Measurements from ENCODE around the gene SLC25A43.
"Not testable (repeated sequence)": the region's sequence is repeated elsewhere in the genome, so short reads cannot be mapped to it uniquely, and the experiment has no call there.

SLC25A43 gene

DNA sequence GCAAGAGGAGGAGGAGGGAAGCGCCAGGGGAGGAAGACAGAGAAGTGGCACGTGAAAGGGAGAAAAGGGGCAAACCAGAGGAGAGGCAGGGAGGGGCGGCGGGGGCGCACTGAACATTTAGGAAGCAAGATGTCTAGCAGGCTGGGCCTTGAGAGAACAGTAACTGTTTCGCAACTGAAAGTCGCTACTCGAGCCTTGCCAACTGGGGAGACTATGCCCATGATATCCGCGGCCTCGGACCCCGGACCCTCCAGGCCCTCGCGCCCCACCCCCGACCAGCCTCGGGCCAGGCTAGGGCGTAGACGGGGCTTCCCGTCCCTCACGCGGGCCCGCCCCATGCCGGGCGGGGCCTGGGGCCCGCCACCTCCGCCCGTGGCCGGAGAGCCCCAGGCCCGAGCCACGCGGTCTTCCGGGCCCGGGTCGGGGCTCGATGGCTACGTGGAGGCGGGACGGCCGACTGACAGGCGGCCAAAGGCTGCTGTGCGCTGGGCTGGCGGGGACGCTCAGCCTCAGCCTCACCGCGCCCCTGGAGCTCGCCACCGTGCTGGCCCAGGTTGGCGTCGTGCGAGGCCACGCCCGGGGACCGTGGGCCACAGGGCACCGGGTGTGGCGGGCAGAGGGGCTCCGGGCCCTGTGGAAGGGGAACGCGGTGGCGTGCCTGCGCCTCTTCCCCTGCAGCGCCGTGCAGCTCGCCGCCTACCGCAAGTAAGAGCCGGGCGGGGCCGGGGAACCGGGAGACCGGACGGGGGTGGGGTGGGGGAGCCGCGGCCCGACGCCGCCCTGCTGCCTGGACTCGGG, at the start of gene SLC25A43:
SLC25A43 (plus strand) TSS at position 363 of the 798 bp plus-strand sequence; CDS start at position 431, 68 bp downstream.
- no peak for DNase-seq (ENCODE audit: low read depth)

DNA sequence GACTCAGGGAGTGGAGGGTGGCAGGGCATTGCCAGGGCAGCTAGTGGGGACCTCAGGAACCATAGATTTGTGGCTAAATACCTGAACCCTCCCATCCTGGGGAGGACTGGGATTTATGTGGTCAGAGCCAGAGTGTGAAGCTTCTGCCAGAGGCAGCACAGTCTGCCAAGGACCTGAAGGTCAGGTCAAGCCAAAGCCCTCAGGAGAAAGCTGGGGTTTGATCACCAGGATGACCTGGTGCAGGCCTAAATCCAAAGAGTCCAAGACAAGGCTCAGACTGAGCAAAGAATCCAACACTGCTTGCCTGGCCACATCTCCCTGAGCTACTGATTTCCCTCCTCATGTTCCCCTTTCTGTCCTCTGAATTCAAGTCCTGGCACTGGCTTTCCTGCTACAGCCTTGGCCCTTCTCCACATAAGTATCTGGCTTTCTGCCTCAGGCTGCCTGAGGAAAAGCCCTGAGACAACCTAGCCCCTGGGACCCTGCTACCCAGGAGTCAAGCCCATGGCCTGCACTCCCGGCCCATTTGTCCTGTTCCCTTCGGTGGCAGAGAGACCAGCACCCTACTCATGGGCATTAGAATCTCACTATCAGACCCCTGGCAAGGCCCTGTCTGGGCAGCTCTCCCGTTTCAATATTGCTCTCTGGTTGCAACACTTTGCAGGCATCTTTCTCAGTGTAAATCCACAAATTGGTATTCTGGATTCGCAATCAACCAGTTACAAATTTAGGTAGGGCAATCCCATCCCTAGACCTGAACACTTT, 39.3 kb upstream of the SLC25A43 start:
- DNase-seq (ENCODE audit: low read depth), result no peak

- DNase-seq (ENCODE audit: low read depth), result not testable (repeated sequence)
Observed at GRCh38 chrX:119361451-119361850, 37.7 kb upstream of the SLC25A43 start.

GRCh38 chrX:119362074-119362473, 37.1 kb upstream of the SLC25A43 start:
- not testable (repeated sequence) for DNase-seq (ENCODE audit: low read depth)

- no peak for DNase-seq (ENCODE audit: low read depth)
Observed at GRCh38 chrX:119363391-119363790, 35.7 kb upstream of the SLC25A43 start.

DNA sequence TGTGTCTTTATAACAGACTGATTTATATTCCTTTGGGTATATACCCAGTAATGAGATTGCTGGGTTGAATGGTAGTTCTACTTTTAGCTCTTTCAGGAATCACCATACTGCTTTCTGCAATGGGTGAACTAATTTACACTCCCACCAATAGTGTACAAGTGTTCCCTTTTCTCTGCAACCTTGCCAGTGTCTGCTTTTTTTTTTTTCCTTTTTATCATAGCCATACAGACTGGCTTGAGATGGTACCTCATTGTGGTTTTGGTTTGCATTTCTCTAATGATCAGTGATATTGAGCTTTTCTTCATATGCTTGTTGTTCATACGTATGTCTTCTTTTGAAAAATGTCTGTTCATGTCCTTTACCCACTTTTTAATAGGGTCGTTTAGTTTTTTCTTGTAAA, 27.3 kb upstream of the SLC25A43 start:
- DNase-seq (ENCODE audit: low read depth), result not testable (repeated sequence)

- no peak for DNase-seq (ENCODE audit: low read depth)
Observed at GRCh38 chrX:119374736-119375135, 24.4 kb upstream of the SLC25A43 start.

- DNase-seq (ENCODE audit: low read depth), result no peak
Observed at GRCh38 chrX:119375561-119375960, 23.6 kb upstream of the SLC25A43 start.

- no peak for DNase-seq (ENCODE audit: low read depth)
Observed at GRCh38 chrX:119376312-119376711, 22.8 kb upstream of the SLC25A43 start.

DNA sequence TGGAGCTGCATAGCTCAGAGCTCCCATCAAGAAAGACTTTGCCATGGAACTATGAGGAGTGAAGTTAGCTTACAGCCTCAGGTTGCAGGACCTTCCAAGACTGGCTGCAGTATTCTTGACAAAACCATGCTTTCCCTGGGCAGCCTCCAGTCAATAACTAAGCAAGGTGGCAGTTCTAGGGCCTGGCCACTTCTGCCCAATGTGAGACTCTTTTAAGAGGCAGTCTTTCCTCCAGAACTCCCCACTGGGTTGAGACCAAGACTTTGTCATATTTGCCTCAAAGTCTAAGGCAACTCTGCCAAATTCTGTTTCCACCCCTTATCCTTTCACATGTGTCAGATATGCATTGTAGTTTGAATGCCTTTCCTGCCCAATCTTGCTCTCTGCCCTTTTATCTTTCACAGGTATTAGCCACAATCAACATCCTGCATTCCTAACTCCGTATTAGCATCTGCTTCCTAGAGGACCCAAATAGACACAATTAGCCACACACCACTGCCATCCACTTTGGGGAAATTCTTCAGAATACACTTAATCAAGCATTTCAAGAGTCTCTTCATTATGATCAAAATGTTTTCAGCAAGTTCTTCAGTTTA, 17.7 kb upstream of the SLC25A43 start:
- DNase-seq (ENCODE audit: low read depth), result no peak

GRCh38 chrX:119382606-119383005, 16.5 kb upstream of the SLC25A43 start:
- no peak for DNase-seq (ENCODE audit: low read depth)

- DNase-seq (ENCODE audit: low read depth), result not testable (repeated sequence)
Observed at GRCh38 chrX:119386685-119387084, 12.5 kb upstream of the SLC25A43 start.

DNA sequence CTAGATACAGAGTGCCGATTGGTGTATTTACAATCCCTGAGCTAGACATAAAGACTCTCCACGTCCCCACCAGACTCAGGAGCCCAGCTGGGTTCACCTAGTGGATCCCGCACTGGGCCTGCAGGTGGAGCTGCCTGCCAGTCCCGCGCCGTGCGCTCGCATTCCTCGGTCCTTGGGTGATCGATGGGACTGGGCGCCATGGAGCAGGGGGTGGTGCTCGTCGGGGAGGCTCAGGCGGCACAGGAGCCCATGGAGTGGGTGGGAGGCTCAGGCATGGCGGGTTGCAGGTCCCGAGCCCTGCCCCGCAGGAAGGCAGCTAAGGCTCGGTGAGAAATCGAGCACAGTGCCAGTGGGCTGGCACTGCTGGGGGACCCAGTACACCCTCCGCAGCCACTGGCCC, 11.7 kb upstream of the SLC25A43 start:
- not testable (repeated sequence) for DNase-seq (ENCODE audit: low read depth)

GRCh38 chrX:119389214-119389613, 9.9 kb upstream of the SLC25A43 start:
- no peak for DNase-seq (ENCODE audit: low read depth)

- no peak for DNase-seq (ENCODE audit: low read depth)
Observed at GRCh38 chrX:119389871-119390501, 9.2 kb upstream of the SLC25A43 start.

- DNase-seq (ENCODE audit: low read depth), result no peak
Observed at GRCh38 chrX:119391279-119391678, 7.9 kb upstream of the SLC25A43 start.

DNA sequence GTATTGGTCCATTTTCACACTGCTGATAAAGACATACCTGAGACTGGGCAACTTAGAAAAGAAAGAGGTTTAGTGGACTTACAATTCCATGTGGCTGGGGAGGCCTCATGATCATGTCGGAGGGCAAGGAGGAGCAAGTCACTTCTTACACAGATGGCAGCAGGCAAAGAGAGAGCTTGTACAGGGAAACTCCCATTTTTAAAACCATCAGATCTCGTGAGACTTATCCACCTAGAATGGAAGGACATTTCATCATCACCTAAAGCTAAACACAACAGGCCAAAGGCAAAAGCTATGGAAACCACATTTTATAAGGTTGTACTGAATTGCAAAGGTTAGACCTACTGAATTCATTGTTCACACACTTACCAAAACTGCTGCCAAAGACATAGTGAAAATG, 6.0 kb upstream of the SLC25A43 start:
- no peak for DNase-seq (ENCODE audit: low read depth)

- no peak for DNase-seq (ENCODE audit: low read depth)
Observed at GRCh38 chrX:119398587-119398973, 556 bp upstream of the SLC25A43 start.

DNA sequence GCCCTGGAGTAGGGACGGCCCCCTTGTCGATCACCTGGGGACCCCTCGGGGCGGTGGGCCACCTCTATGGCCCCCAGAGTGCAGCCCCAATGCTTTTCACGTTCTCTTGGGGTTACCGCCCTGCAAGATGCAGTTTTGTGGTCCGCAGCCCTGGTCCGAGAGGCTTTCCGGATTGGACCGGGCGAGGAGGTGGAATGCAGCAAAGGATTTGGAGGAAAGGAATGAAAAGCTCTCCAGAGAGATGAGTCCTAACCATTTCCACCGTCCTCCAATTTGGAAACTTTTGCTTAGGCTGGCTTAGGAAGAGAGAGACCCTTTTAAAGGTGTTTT, 601 bp downstream of the SLC25A43 start:
- no peak for DNase-seq (ENCODE audit: low read depth)

- no peak for DNase-seq (ENCODE audit: low read depth)
Observed at GRCh38 chrX:119401569-119401968, 2.4 kb downstream of the SLC25A43 start.

GRCh38 chrX:119402588-119402987, 3.5 kb downstream of the SLC25A43 start:
- no peak for DNase-seq (ENCODE audit: low read depth)

- DNase-seq (ENCODE audit: low read depth), result no peak
Observed at GRCh38 chrX:119406776-119407175, 7.6 kb downstream of the SLC25A43 start.

- DNase-seq (ENCODE audit: low read depth), result no peak
Observed at GRCh38 chrX:119407681-119408080, 8.5 kb downstream of the SLC25A43 start.

Data from non-pigmented ciliary epithelial cell (primary cell).